HL-60 (cell line): ENCODE results near the gene ENPP3.

Source experiments
- DNase-seq, 2 experiments: peaks; one replicate each; pipeline ENCODE4 v3.0.0-alpha.2; 2010 to 2020; ENCODE audit warnings: low read depth in 1 of 2, low spot score in 1 of 2
- H3K27ac ChIP-seq: fragments of 250-450 bp; sonication (Bioruptor Pico); replicated peaks from 2 replicates; pipeline ENCODE4 v1.5.1; 2020; ENCODE audit warnings: mild to moderate bottlenecking, moderate library complexity
- H3K27me3 ChIP-seq: fragments of 250-450 bp; sonication (Bioruptor Pico); 2 replicates; pipeline ENCODE4 v1.5.1; 2021; ENCODE audit warnings: mild to moderate bottlenecking, moderate library complexity; ENCODE audit not compliant: insufficient read depth, poor library complexity, severe bottlenecking
- H3K4me3 ChIP-seq: replicated peaks from 2 replicates; pipeline ENCODE4 v1.5.1; 2011; ENCODE audit warnings: mild to moderate bottlenecking, control low read depth, low read length; ENCODE audit not compliant: insufficient read depth
- CTCF ChIP-seq: IDR thresholded peaks from one replicate; pipeline ENCODE4 v1.5.1; 2011; ENCODE audit warnings: low read length, control low read depth, inconsistent platforms; ENCODE audit not compliant: insufficient read depth
- GABPA ChIP-seq: IDR thresholded peaks from 2 replicates; pipeline ENCODE4 v1.6.1; 2012; ENCODE audit warnings: low read depth
- POLR2AphosphoS5 ChIP-seq: IDR thresholded peaks from 2 replicates; pipeline ENCODE4 v1.6.1; 2012; ENCODE audit warnings: low read depth
- REST ChIP-seq: IDR thresholded peaks from 2 replicates; pipeline ENCODE4 v1.6.1; 2012; ENCODE audit warnings: low read depth; ENCODE audit not compliant: insufficient replicate concordance
- SPI1 ChIP-seq: IDR thresholded peaks from 2 replicates; pipeline ENCODE4 v1.6.1; 2012; ENCODE audit warnings: low read depth, mild to moderate bottlenecking, borderline replicate concordance

The ENPP3 gene

GRCh38 chr6:131600716-131601115 is 36.4 kb upstream of the ENPP3 start:
- Histone ChIP-seq H3K4me3 (no peak overlapping the region), H3K27me3 (no peaks in the 10 kb centered on the region), H3K27ac (no peak overlapping the region)
- no peak for DNase-seq
- TF ChIP-seq CTCF, result no peak
- TF ChIP-seq GABPA, result no peak
- no peak for TF ChIP-seq REST
- no peak for TF ChIP-seq POLR2AphosphoS5
- no peak for TF ChIP-seq SPI1

- H3K27ac ChIP-seq, result no peak overlapping the region
- no peak for DNase-seq
Observed at GRCh38 chr6:131602781-131603312, 34.3 kb upstream of the ENPP3 start.

More at GRCh38 chr6:131602781-131603312, 34.3 kb upstream of the ENPP3 start:
- H3K27me3 ChIP-seq, result no peaks in the 10 kb centered on the region
- H3K4me3 ChIP-seq, result no peak overlapping the region
- TF ChIP-seq POLR2AphosphoS5 (no peak), CTCF (no peak), GABPA (no peak), REST (no peak), SPI1 (no peak)
